Measurements from ENCODE around the gene FOXP4.

- TF ChIP-seq POLR2A (IDR thresholded peaks at IDR 0.05), result no peak
- no peak for TF ChIP-seq CTCF (IDR thresholded peaks at IDR 0.05)
These were observed 2.1 kb downstream of the FOXP4 start for GRCh38 chr6:41548098-41548840.

Measured in thyroid gland (tissue), 4 donors.